Gastroesophageal sphincter (tissue), 3 donors: ENCODE data around the gene EMILIN2.

Experiments used
- EP300 ChIP-seq: sonication (generic); formaldehyde crosslinking; IDR thresholded peaks from one replicate; pipeline ENCODE4 v1.6.1; 2017; ENCODE audit warnings: antibody characterized with exemption, mild to moderate bottlenecking
- POLR2A ChIP-seq, 2 donors: fragments of 450-650 bp; IDR thresholded peaks; one replicate each; pipeline ENCODE4 v1.6.1; 2017; ENCODE audit warnings: antibody characterized with exemption in 2 of 2, mild to moderate bottlenecking in 2 of 2, moderate library complexity in 1 of 2
- POLR2AphosphoS5 ChIP-seq: sonication (generic); formaldehyde crosslinking; IDR thresholded peaks from one replicate; pipeline ENCODE4 v1.6.1; 2017; ENCODE audit warnings: antibody characterized with exemption
- TF ChIP-seq, protein P1 (sequence below), 4 experiments: fragments of 200-600 bp in 2 of 4; fragments of 450-650 bp in 2 of 4; sonication (generic) in 1 of 4; IDR thresholded peaks; one replicate each; pipeline ENCODE4 v1.5.1; 2017 to 2019; ENCODE audit warnings: antibody characterized with exemption in 4 of 4, mild to moderate bottlenecking in 2 of 4, moderate library complexity in 2 of 4

DNA sequence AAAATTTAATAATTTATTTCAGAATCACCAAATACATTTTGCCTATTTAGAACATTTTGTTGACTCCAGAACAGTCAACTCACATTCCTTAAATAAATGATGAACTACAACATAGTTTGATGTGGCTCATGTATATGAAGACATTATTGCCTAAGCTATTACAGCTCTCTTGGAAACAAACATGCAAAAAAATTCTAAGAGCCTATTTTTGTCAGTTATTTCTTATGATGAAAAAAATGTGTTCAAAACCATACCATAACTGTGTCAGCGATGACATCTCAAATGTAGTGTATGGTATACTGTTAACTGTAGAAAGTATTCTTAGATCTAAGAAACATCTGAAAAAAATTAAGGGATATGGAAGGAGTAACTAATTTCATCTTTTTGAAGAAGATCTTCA, 6.3 kb upstream of the EMILIN2 start:
- TF ChIP-seq, protein P1, sequence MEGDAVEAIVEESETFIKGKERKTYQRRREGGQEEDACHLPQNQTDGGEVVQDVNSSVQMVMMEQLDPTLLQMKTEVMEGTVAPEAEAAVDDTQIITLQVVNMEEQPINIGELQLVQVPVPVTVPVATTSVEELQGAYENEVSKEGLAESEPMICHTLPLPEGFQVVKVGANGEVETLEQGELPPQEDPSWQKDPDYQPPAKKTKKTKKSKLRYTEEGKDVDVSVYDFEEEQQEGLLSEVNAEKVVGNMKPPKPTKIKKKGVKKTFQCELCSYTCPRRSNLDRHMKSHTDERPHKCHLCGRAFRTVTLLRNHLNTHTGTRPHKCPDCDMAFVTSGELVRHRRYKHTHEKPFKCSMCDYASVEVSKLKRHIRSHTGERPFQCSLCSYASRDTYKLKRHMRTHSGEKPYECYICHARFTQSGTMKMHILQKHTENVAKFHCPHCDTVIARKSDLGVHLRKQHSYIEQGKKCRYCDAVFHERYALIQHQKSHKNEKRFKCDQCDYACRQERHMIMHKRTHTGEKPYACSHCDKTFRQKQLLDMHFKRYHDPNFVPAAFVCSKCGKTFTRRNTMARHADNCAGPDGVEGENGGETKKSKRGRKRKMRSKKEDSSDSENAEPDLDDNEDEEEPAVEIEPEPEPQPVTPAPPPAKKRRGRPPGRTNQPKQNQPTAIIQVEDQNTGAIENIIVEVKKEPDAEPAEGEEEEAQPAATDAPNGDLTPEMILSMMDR (IDR thresholded peaks at IDR 0.05), result no peak
- TF ChIP-seq POLR2AphosphoS5 (no peak), EP300 (no peak), POLR2A (IDR thresholded peaks at IDR 0.05) (no peak)
